Measurements from ENCODE around the gene IPCEF1.

Gene IPCEF1

DNA sequence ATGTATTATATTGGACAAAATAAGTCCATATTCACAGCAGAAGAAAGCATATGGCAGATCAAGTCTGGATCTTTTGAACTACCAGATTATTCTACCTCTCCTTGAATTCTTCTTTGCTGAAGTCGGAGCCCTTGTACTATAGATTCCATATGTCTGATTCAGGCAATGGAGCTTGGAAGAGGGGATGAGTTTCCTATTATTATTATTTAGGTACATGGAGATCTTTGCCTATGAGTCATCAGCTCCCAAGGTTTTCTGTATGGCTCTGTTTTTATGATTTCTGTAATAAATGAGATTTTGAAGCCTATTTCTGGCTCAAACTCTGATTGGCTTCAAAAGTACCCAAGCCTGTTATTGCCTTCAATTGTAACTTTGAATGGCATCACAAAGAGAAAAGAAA, 245.6 kb downstream of the IPCEF1 start:
- Histone ChIP-seq H3K4me3 (ENCODE audit: low read depth, low read length) (no peak overlapping the region), H3K27ac (no peak overlapping the region), H3K9me3 (ENCODE audit: severe bottlenecking) (no peaks in the 10 kb centered on the region), H3K27me3 (ENCODE audit: insufficient read depth, low read depth, severe bottlenecking) (no peaks in the 10 kb centered on the region), H3K36me3 (no peaks in the 10 kb centered on the region)
- TF ChIP-seq, protein P1, sequence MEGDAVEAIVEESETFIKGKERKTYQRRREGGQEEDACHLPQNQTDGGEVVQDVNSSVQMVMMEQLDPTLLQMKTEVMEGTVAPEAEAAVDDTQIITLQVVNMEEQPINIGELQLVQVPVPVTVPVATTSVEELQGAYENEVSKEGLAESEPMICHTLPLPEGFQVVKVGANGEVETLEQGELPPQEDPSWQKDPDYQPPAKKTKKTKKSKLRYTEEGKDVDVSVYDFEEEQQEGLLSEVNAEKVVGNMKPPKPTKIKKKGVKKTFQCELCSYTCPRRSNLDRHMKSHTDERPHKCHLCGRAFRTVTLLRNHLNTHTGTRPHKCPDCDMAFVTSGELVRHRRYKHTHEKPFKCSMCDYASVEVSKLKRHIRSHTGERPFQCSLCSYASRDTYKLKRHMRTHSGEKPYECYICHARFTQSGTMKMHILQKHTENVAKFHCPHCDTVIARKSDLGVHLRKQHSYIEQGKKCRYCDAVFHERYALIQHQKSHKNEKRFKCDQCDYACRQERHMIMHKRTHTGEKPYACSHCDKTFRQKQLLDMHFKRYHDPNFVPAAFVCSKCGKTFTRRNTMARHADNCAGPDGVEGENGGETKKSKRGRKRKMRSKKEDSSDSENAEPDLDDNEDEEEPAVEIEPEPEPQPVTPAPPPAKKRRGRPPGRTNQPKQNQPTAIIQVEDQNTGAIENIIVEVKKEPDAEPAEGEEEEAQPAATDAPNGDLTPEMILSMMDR (IDR thresholded peaks at IDR 0.05; ENCODE audit: low read depth, low read length): no peak
- DNase-seq: no peak

DNA sequence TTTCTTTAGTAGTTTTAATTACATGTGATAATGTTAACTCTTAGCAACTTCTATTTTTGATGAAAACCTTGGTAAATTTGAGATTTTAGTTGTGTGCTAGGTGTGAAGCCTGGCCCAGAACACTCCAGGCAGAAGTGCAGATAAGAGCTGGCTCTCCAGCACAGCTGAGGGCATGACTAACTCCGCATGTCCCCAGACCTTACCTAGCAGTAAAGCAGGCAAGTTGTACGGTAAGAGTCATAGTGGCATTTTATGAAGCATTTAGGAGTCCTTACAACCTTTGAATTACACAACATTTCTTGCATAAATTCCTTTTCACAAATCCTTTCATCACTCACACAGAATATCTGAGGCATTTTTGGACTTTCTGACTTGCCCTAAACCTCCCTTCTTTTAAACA, 250.4 kb downstream of the IPCEF1 start:
- Histone ChIP-seq H3K27ac (no peak overlapping the region), H3K36me3 (no peaks in the 10 kb centered on the region), H3K4me3 (ENCODE audit: low read depth, low read length) (no peak overlapping the region), H3K27me3 (ENCODE audit: insufficient read depth, low read depth, severe bottlenecking) (no peaks in the 10 kb centered on the region), H3K9me3 (ENCODE audit: severe bottlenecking) (no peaks in the 10 kb centered on the region)
- DNase-seq: no peak
- TF ChIP-seq, protein P1 (IDR thresholded peaks at IDR 0.05; ENCODE audit: low read depth, low read length): no peak
